ENCODE measurements around the gene MAD1L1. TPM values are rescaled to one million over a fixed set of nuclear protein-coding genes. Genes with fewer than 3 reads are reported as not detected.
"Not testable (repeated sequence)": the region's sequence is repeated elsewhere in the genome, so short reads cannot be mapped to it uniquely, and the experiment has no call there.

MAD1L1 gene
- total RNA-seq, 2 donors from 2014 or later: 39.5 to 79.4 TPM

- no peak overlapping the region for H3K4me3 Mint-ChIP-seq
- H3K9me3 Mint-ChIP-seq: peaks cover 10% of the 10 kb centered on the region
- no peak overlapping the region for H3K27ac Mint-ChIP-seq
- H3K4me1 Mint-ChIP-seq (ENCODE audit: low read depth in 2 of 2): peaks cover 4 to 14% of the 10 kb centered on the region in 2 donors
- H3K27me3 Mint-ChIP-seq: no peaks in the 10 kb centered on the region
- DNase-seq (ENCODE audit: low spot score) (no peak), ATAC-seq (no peak)
- no peaks in the 10 kb centered on the region for H3K36me3 Mint-ChIP-seq
Measured at GRCh38 chr7:1867370-1868260, 365.1 kb downstream of the MAD1L1 start.

GRCh38 chr7:1866601-1867000 is 366.1 kb downstream of the MAD1L1 start:
- Mint-ChIP-seq H3K4me1 (ENCODE audit: low read depth in 2 of 2) (peaks cover 4 to 14% of the 10 kb centered on the region in 2 donors), H3K9me3 (peaks cover 10% of the 10 kb centered on the region), H3K4me3 (no peak overlapping the region), H3K36me3 (no peaks in the 10 kb centered on the region), H3K27ac (no peak overlapping the region), H3K27me3 (no peaks in the 10 kb centered on the region)
- no peak for ATAC-seq
- DNase-seq (ENCODE audit: low spot score): no peak

DNA sequence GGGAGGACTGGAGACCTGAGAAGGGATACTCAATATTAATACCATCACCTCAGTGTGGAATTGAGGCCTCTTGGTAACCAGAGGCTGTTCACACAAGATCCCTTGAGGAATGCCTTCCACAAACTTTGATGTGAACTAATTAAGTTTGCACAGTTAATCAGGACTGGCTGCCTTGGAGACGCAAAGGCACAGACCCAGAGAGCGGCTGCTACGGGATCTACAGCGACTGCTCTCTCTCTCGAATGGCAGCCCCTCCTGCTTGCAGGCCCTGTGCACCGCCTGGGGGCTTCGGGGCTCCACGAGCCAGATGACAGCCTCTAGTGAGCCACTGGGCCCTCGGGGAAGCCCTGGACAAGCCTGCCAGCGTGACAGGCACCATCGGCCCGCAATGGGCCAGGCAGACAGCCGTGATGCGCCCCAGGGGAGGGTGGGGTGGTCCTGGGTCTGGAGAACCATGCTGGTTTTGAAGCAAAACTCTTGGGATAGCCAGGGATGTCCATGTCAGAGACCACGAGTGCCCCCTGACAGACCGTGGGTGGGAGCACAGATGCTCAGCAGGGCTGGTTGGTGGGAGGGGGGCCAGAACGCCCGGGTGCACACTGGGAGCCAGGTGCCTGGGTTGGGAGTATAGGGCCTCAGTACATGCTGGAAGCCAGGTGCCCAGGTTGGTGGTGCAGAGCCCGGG is 367.0 kb downstream of the MAD1L1 start:
- H3K4me1 Mint-ChIP-seq (ENCODE audit: low read depth in 2 of 2): peaks cover 4 to 14% of the 10 kb centered on the region in 2 donors
- ATAC-seq: no peak
- no peaks in the 10 kb centered on the region for H3K36me3 Mint-ChIP-seq
- H3K27me3 Mint-ChIP-seq: no peaks in the 10 kb centered on the region
- H3K4me3 Mint-ChIP-seq: no peak overlapping the region
- DNase-seq (ENCODE audit: low spot score): no peak
- no peak overlapping the region for H3K27ac Mint-ChIP-seq
- H3K9me3 Mint-ChIP-seq: peaks cover 6% of the 10 kb centered on the region

GRCh38 chr7:1865000-1865555 is 367.7 kb downstream of the MAD1L1 start:
- H3K4me1 Mint-ChIP-seq (ENCODE audit: low read depth in 2 of 2): peaks cover 4 to 14% of the 10 kb centered on the region in 2 donors
- no peaks in the 10 kb centered on the region for H3K27me3 Mint-ChIP-seq
- ATAC-seq: no peak
- H3K4me3 Mint-ChIP-seq: no peak overlapping the region
- no peak for DNase-seq (ENCODE audit: low spot score)
- H3K36me3 Mint-ChIP-seq: no peaks in the 10 kb centered on the region
- no peak overlapping the region for H3K27ac Mint-ChIP-seq
- H3K9me3 Mint-ChIP-seq: no peaks in the 10 kb centered on the region

DNA sequence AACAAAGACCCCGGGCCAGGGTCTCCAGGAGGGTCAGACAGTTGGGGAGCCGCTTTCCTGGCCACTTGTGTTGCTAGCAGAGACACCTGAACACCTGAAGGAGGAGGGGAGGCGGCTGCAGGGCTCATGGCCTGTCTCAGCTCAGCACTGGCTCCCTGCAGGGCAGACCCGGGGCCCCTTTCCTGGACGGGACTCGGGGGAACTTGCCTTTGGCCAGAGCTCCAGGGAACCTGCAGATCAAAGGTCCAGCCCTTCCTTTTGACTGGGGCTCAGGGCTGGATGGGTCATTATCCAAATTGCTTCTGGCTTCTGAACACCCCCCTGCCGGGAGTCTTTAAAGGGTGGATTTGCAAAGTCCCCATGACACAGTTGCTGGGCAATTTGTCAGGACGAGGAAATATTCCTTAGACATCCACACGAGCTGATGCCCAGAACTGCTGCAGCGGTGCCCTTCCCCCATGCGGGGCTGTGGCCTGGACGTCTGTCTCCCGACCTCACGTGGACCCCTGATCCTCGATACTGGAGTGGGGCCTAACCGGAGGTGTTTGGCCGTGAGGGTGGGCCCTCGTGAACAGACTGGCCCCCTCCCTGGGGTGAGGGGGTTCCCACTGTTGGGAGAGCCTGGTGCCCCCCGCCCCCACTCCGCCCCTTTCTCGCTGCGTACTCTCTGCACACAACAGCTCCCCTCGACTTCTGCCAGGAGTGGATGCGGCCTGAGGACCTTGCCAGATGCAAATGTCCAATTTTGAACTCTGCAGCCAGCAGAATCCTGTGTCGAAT is 368.4 kb downstream of the MAD1L1 start:
- Mint-ChIP-seq H3K27ac (no peak overlapping the region), H3K36me3 (no peaks in the 10 kb centered on the region), H3K4me3 (no peak overlapping the region), H3K27me3 (no peaks in the 10 kb centered on the region), H3K9me3 (no peaks in the 10 kb centered on the region), H3K4me1 (ENCODE audit: low read depth in 2 of 2) (peaks cover 4 to 12% of the 10 kb centered on the region in 2 donors)
- DNase-seq (ENCODE audit: low spot score) (no peak), ATAC-seq (no peak)

DNA sequence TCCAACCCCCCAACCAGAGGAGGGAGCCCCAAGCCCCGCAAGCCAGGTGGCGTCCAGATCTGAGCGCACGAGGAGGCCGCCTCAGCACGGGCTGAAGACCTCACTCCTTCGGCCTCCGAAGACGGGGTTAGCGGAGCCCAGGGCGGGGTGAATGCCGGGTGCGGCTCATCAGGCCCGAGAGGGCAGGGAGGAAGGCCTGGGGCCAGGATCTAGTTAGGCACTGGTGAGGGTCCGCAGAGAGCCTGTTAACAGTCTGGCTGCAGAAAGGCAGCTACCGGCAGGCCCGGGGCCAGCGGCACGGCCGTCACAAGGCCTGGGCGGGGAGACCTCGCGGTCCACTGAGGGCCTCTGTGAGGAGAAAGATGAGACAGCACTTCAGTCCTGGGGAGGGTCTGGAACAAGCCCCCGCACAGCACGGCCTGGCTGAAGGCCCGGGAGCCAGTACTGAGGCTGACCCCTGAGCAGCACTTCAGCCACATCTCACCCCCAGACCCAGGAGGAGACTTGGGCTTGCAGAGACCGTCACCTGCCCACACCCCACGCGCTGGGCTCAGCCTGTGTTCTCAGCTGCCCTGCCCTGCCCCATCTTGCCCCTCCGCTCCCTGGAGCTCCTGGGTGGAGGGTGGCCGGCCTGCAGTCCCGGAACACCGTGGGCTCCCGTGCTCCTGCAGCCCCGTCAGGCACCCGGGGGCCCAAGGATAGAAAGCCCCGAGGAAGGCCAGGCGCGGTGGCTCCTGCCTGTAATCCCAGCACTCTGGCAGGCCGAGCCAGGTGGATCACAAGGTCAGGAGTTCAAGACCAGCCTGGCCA is 369.4 kb downstream of the MAD1L1 start:
- DNase-seq (ENCODE audit: low spot score) (no peak), ATAC-seq (no peak)
- Mint-ChIP-seq H3K27me3 (no peaks in the 10 kb centered on the region), H3K9me3 (no peaks in the 10 kb centered on the region), H3K4me1 (ENCODE audit: low read depth in 2 of 2) (peaks cover 4 to 11% of the 10 kb centered on the region in 2 donors), H3K4me3 (no peak overlapping the region), H3K36me3 (no peaks in the 10 kb centered on the region), H3K27ac (no peak overlapping the region)

GRCh38 chr7:1862560-1862959 is 370.2 kb downstream of the MAD1L1 start:
- Mint-ChIP-seq H3K27me3 (no peaks in the 10 kb centered on the region), H3K36me3 (no peaks in the 10 kb centered on the region), H3K4me1 (ENCODE audit: low read depth in 2 of 2) (peaks cover 4 to 9% of the 10 kb centered on the region in 2 donors), H3K9me3 (no peaks in the 10 kb centered on the region), H3K27ac (no peak overlapping the region), H3K4me3 (no peak overlapping the region)
- no peak for DNase-seq (ENCODE audit: low spot score)
- ATAC-seq: no peak

- DNase-seq (ENCODE audit: low spot score) (no peak), ATAC-seq (no peak)
- Mint-ChIP-seq H3K4me1 (ENCODE audit: low read depth in 2 of 2) (peaks cover 1 to 9% of the 10 kb centered on the region in 2 donors), H3K36me3 (no peaks in the 10 kb centered on the region), H3K27me3 (no peaks in the 10 kb centered on the region), H3K4me3 (no peak overlapping the region), H3K9me3 (no peaks in the 10 kb centered on the region), H3K27ac (no peak overlapping the region)
Measured at GRCh38 chr7:1861799-1862458, 370.8 kb downstream of the MAD1L1 start.

GRCh38 chr7:1860881-1861798 is 371.6 kb downstream of the MAD1L1 start:
- not testable (repeated sequence) for H3K27ac Mint-ChIP-seq; H3K27me3 Mint-ChIP-seq; DNase-seq (ENCODE audit: low spot score); H3K4me1 Mint-ChIP-seq (ENCODE audit: low read depth in 2 of 2); ATAC-seq; H3K9me3 Mint-ChIP-seq; H3K36me3 Mint-ChIP-seq; H3K4me3 Mint-ChIP-seq

- Mint-ChIP-seq H3K36me3 (no peaks in the 10 kb centered on the region), H3K27ac (no peak overlapping the region), H3K4me3 (no peak overlapping the region), H3K9me3 (no peaks in the 10 kb centered on the region), H3K27me3 (no peaks in the 10 kb centered on the region), H3K4me1 (ENCODE audit: low read depth in 2 of 2) (peaks cover 4 to 16% of the 10 kb centered on the region in 2 donors)
- no peak for ATAC-seq
- peak; percentile 46 for DNase-seq (ENCODE audit: low spot score)
Measured at GRCh38 chr7:1859266-1860035, 373.3 kb downstream of the MAD1L1 start.

DNA sequence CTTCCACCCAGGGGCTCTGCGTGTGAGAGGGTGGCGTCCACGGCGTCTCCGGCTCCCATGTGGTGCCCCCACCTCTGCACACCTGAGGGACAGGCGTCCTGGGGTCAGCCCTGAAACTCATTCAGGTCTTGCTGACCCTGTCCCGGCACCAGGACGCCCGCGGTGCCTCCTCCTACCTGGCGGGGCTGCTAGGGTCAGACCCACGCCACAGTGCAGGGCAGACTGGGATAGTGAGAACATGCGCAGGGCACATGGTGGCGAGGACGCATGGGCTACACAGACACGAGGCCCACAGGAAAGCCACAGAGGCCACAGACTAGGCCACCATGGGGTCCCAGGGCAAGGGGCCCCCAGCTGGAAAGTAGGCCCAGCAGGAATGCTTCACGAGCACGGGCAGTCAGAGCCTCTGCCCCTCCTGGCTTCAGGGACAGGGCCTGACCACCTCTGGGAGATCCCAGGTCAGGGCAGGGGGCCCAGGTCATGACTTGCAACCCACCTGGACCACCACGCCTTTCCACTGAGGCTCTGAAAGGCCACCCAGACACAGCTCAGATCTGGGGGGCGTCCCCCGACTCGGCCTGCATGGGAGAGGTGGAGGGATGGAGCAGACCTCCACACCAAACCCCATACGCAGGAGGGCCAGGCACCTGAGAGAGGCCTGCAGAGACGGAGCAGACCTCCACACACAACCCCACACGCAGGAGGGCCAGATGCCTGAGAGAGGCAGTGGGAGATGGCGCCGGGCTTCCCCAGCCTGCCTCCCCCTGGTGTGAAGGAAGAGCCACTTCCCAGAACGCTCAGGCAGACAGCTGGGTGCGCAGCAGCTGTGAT is 374.1 kb downstream of the MAD1L1 start:
- no peaks in the 10 kb centered on the region for H3K27me3 Mint-ChIP-seq
- no peak overlapping the region for H3K4me3 Mint-ChIP-seq
- DNase-seq (ENCODE audit: low spot score): no peak
- no peak for ATAC-seq
- no peaks in the 10 kb centered on the region for H3K36me3 Mint-ChIP-seq
- no peaks in the 10 kb centered on the region for H3K9me3 Mint-ChIP-seq
- H3K27ac Mint-ChIP-seq: no peak overlapping the region
- peaks cover 6 to 17% of the 10 kb centered on the region in 2 donors for H3K4me1 Mint-ChIP-seq (ENCODE audit: low read depth in 2 of 2)
